Upper lobe of left lung (tissue), 6 donors: ENCODE data around the gene SPTBN5. TPM values are rescaled to one million over a fixed set of nuclear protein-coding genes. Genes with fewer than 3 reads are reported as not detected.
A peak's percentile ranks its signal among the peaks of the same experiment; 100 is the strongest.
"Not testable (repeated sequence)": the region's sequence is repeated elsewhere in the genome, so short reads cannot be mapped to it uniquely, and the experiment has no call there.

Source experiments
- ATAC-seq, 2 donors: fragments of 200-7000 bp; cut with Tn5 transposase; one replicate each; pipeline ENCODE4 v1.9.1; 2022; ENCODE audit warnings: mild to moderate bottlenecking in 2 of 2, moderate library complexity in 2 of 2; ENCODE audit not compliant: low FRiP score in 2 of 2
- DNase-seq, 2 donors: peaks; one replicate each; pipeline ENCODE4 v3.0.0-alpha.2; 2019 to 2020
- H3K27ac ChIP-seq, 4 donors: fragments of 200-600 bp; sonication (generic); one replicate each; pipeline ENCODE4 v1.5.1; 2016 to 2019
- H3K27me3 ChIP-seq, 4 donors: fragments of 200-600 bp; sonication (generic); one replicate each; pipeline ENCODE4 v1.5.1; 2017 to 2019
- H3K36me3 ChIP-seq, 4 donors: fragments of 200-600 bp; sonication (generic); one replicate each; pipeline ENCODE4 v1.5.1; 2016 to 2019
- H3K4me1 ChIP-seq, 4 donors: fragments of 200-600 bp; sonication (generic); one replicate each; pipeline ENCODE4 v1.5.1; 2018 to 2019
- H3K4me3 ChIP-seq, 4 donors: fragments of 200-600 bp; sonication (generic); one replicate each; pipeline ENCODE4 v1.5.1; 2017 to 2019; ENCODE audit warnings: mild to moderate bottlenecking in 2 of 4, moderate library complexity in 1 of 4
- H3K9me3 ChIP-seq, 4 donors: fragments of 200-600 bp; sonication (generic); one replicate each; pipeline ENCODE4 v1.5.1; 2018 to 2019
- EP300 ChIP-seq, 4 donors: sonication (generic); formaldehyde crosslinking; IDR thresholded peaks; one replicate each; pipeline ENCODE4 v1.5.1; 2017; ENCODE audit warnings: antibody characterized with exemption in 4 of 4, control low read depth in 2 of 4
- POLR2A ChIP-seq, 4 donors: fragments of 450-650 bp; IDR thresholded peaks; one replicate each; pipeline ENCODE4 v1.5.1; 2016 to 2017; ENCODE audit warnings: antibody characterized with exemption in 4 of 4, mild to moderate bottlenecking in 2 of 4
- POLR2AphosphoS5 ChIP-seq, 2 donors: sonication (generic); formaldehyde crosslinking; IDR thresholded peaks; one replicate each; pipeline ENCODE4 v1.5.1; 2017; ENCODE audit warnings: antibody characterized with exemption in 2 of 2
- WGBS, 2 donors: methylation state at CpG; one replicate each; pipeline ENCODE4 v1.1.5; 2017 to 2018; 5-methylcytosine and 5-hydroxymethylcytosine counted together
- total RNA-seq, 6 donors: library from RNA; depleted of rRNA in 4 of 6; stranded (reverse); fragments of >200 nt in 4 of 6; gene quantifications; one replicate each; pipeline versions ENCODE4 v1.1.0 to v1.2.1, GENCODE V29; 2016 to 2021
- TF ChIP-seq, protein P1 (sequence below), 6 experiments: fragments of 450-650 bp in 4 of 6; fragments of 200-600 bp in 2 of 6; sonication (generic) in 2 of 6; IDR thresholded peaks; one replicate each; pipeline ENCODE4 v1.5.1; 2016 to 2019; ENCODE audit warnings: antibody characterized with exemption in 6 of 6
- donor health status: DM: no; HTN: no; CAD: no; lungs with moderate emphysema.
- donor health status: DM: no; HTN: yes; CAD: no; lungs with severe emphysema.

SPTBN5 gene
- total RNA-seq, 6 donors from 2014 or later: 0.20 to 9.4 (median 2.0) TPM

DNA sequence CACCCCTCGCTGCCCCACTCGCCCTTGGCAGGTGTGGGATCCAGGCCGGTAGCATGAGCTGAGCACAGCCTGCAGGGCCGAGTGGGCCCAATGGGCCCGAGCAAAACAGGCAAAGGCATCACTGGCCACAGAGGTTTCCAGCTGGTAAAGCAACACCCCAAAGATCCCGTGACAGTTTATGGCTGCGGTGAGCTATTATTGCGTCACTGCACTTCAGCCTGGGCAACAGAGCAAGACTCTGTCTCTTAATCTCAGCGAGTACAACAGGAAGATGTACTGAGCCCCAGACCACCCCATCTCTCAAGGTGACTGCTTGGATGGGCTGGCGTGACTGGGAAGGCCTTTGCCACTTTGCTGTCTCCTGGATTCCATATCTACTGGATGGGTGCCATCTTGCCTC, 61.6 kb downstream of the SPTBN5 start:
- Histone ChIP-seq H3K4me1 (peaks cover 14 to 61% (median 27%) of the 10 kb centered on the region in 4 donors), H3K4me3 (no peak overlapping the region), H3K27ac (peak overlapping the region in 2 of 4 donors; percentile 14 to 27), H3K27me3 (no peaks in the 10 kb centered on the region), H3K9me3 (no peaks in the 10 kb centered on the region), H3K36me3 (peaks cover 0 to 23% (median 16%) of the 10 kb centered on the region in 4 donors)
- ATAC-seq (no peak), DNase-seq (no peak)
- TF ChIP-seq POLR2A (IDR thresholded peaks at IDR 0.05): no peak
- TF ChIP-seq POLR2AphosphoS5 (IDR thresholded peaks at IDR 0.05): no peak
- TF ChIP-seq EP300 (IDR thresholded peaks at IDR 0.05): no peak
- 85 to 89% methylated on average over 9 to 10 of the region's 10 CpGs for WGBS, 2 donors

DNA sequence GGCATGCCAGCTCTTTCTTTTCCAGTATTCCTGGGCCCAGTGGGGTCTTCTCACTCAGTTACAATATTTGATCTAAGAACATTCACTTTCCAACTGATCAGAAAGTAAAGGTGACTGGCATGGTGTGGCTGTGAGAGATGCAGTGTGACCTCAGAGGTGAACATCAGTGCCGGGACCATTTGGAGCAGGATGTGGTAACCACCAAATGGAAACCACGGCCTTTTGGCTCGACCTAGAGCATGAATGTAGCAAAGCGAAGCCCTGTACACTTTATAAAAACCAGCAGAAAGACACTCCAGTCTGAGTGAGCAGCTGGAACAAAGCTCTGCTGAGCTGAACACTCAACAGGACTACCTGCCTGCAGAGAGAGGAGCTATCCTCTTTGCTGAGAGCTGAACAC, 62.6 kb downstream of the SPTBN5 start:
- not testable (repeated sequence) for DNase-seq, H3K9me3 ChIP-seq, H3K27ac ChIP-seq, H3K27me3 ChIP-seq, ATAC-seq, H3K4me3 ChIP-seq
- 82 to 83% methylated on average over 4 of the region's 4 CpGs for WGBS, 2 donors
- H3K4me1 ChIP-seq: peaks cover 15 to 55% (median 26%) of the 10 kb centered on the region in 4 donors
- peaks cover 0 to 17% (median 13%) of the 10 kb centered on the region in 4 donors for H3K36me3 ChIP-seq

DNA sequence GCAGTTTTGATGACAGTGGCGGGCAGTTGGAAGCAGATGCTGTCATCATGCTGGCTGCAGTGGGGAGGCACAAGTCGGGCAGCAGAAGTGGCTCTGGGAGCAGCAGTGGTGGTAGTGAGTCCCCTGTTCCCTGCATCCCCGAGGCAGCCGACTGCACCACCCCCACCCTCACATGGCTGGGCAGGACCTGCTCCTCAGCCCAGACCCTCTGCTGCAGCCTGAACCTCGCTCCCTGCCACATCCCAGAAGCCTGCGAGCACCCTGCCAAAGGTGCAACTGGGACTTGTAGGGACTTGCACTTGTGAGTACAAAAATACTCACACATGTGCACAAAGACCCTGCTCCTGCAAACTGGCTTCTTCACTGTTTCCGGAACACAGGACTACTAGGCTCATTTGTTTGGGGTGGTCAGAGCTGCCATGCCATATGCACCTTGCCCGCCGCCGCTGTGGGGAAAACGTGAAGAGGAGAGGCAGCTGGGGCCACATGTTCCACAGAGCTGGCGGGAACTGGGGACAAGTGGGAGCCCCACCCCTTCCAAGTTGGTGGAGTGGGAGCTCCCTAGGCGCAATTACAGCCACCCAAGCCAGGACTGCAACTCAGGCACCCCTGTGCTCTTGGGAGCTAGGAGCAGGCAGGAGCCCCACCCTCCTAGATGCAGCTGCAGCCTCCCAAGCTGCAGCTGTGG, 63.8 kb downstream of the SPTBN5 start:
- WGBS, 2 donors: 97 to 100% methylated on average over 1 to 13 of the region's 13 CpGs
- TF ChIP-seq POLR2A (IDR thresholded peaks at IDR 0.05) (no peak), EP300 (IDR thresholded peaks at IDR 0.05) (no peak), POLR2AphosphoS5 (IDR thresholded peaks at IDR 0.05) (no peak)
- TF ChIP-seq, protein P1, sequence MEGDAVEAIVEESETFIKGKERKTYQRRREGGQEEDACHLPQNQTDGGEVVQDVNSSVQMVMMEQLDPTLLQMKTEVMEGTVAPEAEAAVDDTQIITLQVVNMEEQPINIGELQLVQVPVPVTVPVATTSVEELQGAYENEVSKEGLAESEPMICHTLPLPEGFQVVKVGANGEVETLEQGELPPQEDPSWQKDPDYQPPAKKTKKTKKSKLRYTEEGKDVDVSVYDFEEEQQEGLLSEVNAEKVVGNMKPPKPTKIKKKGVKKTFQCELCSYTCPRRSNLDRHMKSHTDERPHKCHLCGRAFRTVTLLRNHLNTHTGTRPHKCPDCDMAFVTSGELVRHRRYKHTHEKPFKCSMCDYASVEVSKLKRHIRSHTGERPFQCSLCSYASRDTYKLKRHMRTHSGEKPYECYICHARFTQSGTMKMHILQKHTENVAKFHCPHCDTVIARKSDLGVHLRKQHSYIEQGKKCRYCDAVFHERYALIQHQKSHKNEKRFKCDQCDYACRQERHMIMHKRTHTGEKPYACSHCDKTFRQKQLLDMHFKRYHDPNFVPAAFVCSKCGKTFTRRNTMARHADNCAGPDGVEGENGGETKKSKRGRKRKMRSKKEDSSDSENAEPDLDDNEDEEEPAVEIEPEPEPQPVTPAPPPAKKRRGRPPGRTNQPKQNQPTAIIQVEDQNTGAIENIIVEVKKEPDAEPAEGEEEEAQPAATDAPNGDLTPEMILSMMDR (IDR thresholded peaks at IDR 0.05): no peak
- H3K36me3 ChIP-seq: peaks cover 0 to 15% (median 13%) of the 10 kb centered on the region in 4 donors
- H3K9me3 ChIP-seq: no peaks in the 10 kb centered on the region
- no peaks in the 10 kb centered on the region for H3K27me3 ChIP-seq
- DNase-seq: no peak
- no peak overlapping the region for H3K27ac ChIP-seq
- no peak for ATAC-seq
- no peak overlapping the region for H3K4me3 ChIP-seq
- H3K4me1 ChIP-seq: peaks cover 15 to 49% (median 26%) of the 10 kb centered on the region in 4 donors

DNA sequence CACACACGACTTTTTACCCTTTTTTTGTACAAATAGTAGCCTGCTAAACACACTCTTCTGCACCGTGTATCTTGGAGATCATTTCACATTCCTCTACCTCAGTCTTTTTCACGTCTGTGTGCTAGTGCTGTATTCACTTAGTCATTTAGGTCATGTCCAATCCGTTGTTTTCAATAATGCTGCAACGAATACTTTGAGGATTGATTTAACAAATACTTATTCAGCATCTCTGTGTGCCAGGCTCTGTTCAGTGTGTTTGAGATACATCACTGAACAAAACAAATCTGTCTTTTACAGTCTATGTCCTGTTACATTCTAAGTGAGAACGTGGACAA, 65.1 kb downstream of the SPTBN5 start:
- TF ChIP-seq POLR2AphosphoS5 (IDR thresholded peaks at IDR 0.05): no peak
- TF ChIP-seq, protein P1 (IDR thresholded peaks at IDR 0.05): no peak
- ATAC-seq (no peak), DNase-seq (no peak)
- Histone ChIP-seq H3K36me3 (peaks cover 0 to 26% (median 19%) of the 10 kb centered on the region in 4 donors), H3K4me1 (peaks cover 15 to 49% (median 26%) of the 10 kb centered on the region in 4 donors), H3K9me3 (no peaks in the 10 kb centered on the region), H3K27me3 (no peaks in the 10 kb centered on the region), H3K27ac (peak overlapping the region in 2 of 4 donors; percentile 85 to 91), H3K4me3 (peak overlapping the region; percentile 71 to 87 (median 76))
- 10 to 14% methylated on average over 6 of the region's 6 CpGs for WGBS, 2 donors

DNA sequence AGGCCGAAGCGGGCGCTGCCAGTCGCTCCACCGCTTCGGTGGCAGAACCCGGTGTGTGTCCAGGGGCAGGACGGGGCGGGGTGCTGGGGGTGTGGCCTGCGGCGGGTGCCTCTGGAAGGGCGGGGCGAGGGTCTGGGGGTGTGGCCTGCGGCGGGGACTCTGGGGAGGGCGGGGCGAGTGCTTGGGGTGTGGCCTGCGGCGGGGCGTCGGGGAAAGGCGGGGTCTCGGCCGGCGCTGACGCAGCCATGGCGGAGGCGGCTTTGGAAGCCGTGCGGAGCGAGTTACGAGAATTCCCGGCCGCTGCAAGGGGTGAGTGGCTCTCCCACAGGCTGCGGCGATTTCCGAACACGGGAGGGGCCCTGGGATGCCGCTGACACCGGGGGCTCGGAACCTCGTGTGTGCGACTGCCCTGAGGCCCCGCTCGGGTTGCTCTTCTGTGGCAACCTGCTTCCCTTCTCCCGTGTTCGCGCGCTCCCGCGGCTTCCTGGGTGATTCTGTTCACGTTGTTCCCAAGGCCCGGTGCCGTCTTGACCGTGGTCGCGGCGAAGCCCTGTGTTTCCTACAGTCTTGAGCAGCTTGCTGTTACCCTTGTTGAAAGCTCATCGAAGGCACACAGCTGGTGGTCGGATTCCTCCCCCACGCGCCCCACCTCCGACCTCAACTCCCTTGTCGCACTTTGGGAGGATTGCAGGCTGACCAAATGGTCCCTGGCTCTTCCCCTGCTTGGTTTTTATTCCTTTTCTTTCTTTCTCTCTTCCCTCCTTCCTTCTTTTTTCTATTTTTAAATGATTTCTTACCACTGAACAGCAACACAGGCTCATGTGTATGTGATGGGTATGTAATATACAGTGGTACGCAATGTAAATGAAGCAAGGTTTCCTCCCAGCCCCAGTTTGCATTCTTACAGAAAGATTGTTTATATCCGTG, 65.7 kb downstream of the SPTBN5 start, which contains the start of gene JMJD7:
JMJD7 (plus strand) TSS at position 213 of the 927 bp plus-strand sequence; CDS start at position 246, 33 bp downstream.
- ATAC-seq: peak; percentile 97 to 98
- 1 to 2% methylated on average over 8 to 60 of the region's 66 CpGs for WGBS, 2 donors

More for the DNA sequence above, 65.7 kb downstream of the SPTBN5 start, which contains the start of gene JMJD7:
- peak; percentile 96 to 99 for DNase-seq
- Histone ChIP-seq H3K27ac (peak within 1 kb of the TSS; percentile 81 to 91 (median 84)), H3K4me1 (peaks cover 15 to 47% (median 26%) of the 10 kb centered on the region in 4 donors), H3K4me3 (peak within 1 kb of the TSS; percentile 71 to 87 (median 76)), H3K27me3 (no peaks in the 10 kb centered on the region), H3K36me3 (peaks cover 0 to 32% (median 25%) of the 10 kb centered on the region in 4 donors), H3K9me3 (no peaks in the 10 kb centered on the region)
- peak in 3 of 4 donors; percentile 65 to 88 (median 83) for TF ChIP-seq POLR2A (IDR thresholded peaks at IDR 0.05)
- peak; percentile 65 to 85 for TF ChIP-seq POLR2AphosphoS5 (IDR thresholded peaks at IDR 0.05)
- no peak for TF ChIP-seq EP300 (IDR thresholded peaks at IDR 0.05)
- TF ChIP-seq, protein P1 (IDR thresholded peaks at IDR 0.05): peak in 2 of 6 experiments; percentile 4 to 9
